HepG2 (cell line): Measurements from ENCODE around the gene GHR. TPM values are rescaled to one million over a fixed set of nuclear protein-coding genes. Genes with fewer than 3 reads are reported as not detected.

Experiments used
- ATAC-seq: fragments of 200-7000 bp; cut with Tn5 transposase; 3 replicates; pipeline ENCODE4 v1.9.1; 2020; ENCODE audit warnings: mild to moderate bottlenecking, moderate library complexity
- BruUV-seq: library from RNA; stranded (reverse); fragments of 400-500 nt; replicated peaks from 2 replicates; lab custom pipeline; 2021; lab: Mats Ljungman, UMichigan
- CTCF ChIA-PET: fragments of 300-600 bp; formaldehyde crosslinking; extraction: SDS; loops from one replicate; lab custom pipeline; 2021; ENCODE audit warnings: low total read pairs, inconsistent platforms, low intra/inter-chr PET ratio; lab: Yijun Ruan, JAX
- POLR2A ChIA-PET: fragments of 350-600 bp; sonication (Branson Sonifier 250); formaldehyde crosslinking; loops from one replicate; lab custom pipeline; 2020; ENCODE audit warnings: antibody characterized with exemption, inconsistent platforms; lab: Yijun Ruan, JAX
- DNase-seq: peaks from one replicate; pipeline ENCODE4 v3.0.0-alpha.2; 2015; ENCODE audit warnings: low spot score
- FAIRE-seq: peaks from 3 replicates; lab custom pipeline; 2011; peaks lifted over from hg19 to GRCh38; lab: Jason Lieb, UNC
- H2AFZ ChIP-seq: one replicate; pipeline ENCODE4 v1.6.1; 2011; ENCODE audit warnings: low read length, inconsistent platforms
- H3K27ac ChIP-seq: fragments of 300-600 bp; 3 replicates; pipeline ENCODE4 v1.8.0; 2011; ENCODE audit warnings: mixed run types, mild to moderate bottlenecking, mixed read lengths, low read length, inconsistent platforms; ENCODE audit not compliant: insufficient read depth; ENCODE audit errors: extremely low read length
- H3K27me3 ChIP-seq, 2 experiments: fragments of 200-600 bp in 1 of 2; 2 replicates in 1 of 2; 3 replicates in 1 of 2; pipeline versions ENCODE4 v1.6.0 to v1.8.0; 2011; ENCODE audit warnings: low read length in 2 of 2, mild to moderate bottlenecking in 2 of 2, moderate library complexity in 2 of 2, inconsistent platforms in 1 of 2; ENCODE audit not compliant: insufficient read depth in 2 of 2, control insufficient read depth in 1 of 2
- H3K36me3 ChIP-seq, 2 experiments: fragments of 200-600 bp in 1 of 2; replicated peaks in 1 of 2; 2 replicates in 1 of 2; 3 replicates in 1 of 2; pipeline versions ENCODE4 v1.5.1 to v1.8.0; 2011; ENCODE audit warnings: low read length in 2 of 2, inconsistent platforms in 1 of 2; ENCODE audit not compliant: insufficient read depth in 2 of 2, control insufficient read depth in 1 of 2
- H3K4me1 ChIP-seq: 2 replicates; pipeline ENCODE4 v1.5.1; 2012; ENCODE audit warnings: low read length, inconsistent platforms; ENCODE audit not compliant: insufficient read depth
- H3K4me2 ChIP-seq: 2 replicates; pipeline ENCODE4 v1.6.0; 2011; ENCODE audit warnings: low read depth, low read length, inconsistent platforms
- H3K4me3 ChIP-seq, 3 experiments: fragments of 200-600 bp in 1 of 3; sonication (generic), shearing (Covaris generic) in 1 of 3; replicated peaks in 1 of 3; 2 replicates each; pipeline ENCODE4 v1.5.1; 2011 to 2016; ENCODE audit warnings: low read length in 3 of 3, inconsistent platforms in 2 of 3, low read depth in 2 of 3, mild to moderate bottlenecking in 2 of 3, control low read depth in 1 of 3, mixed read lengths in 1 of 3; ENCODE audit not compliant: insufficient read depth in 1 of 3
- H3K79me2 ChIP-seq: one replicate; pipeline ENCODE4 v1.6.1; 2011; ENCODE audit warnings: low read length, inconsistent platforms; ENCODE audit not compliant: insufficient read depth
- H3K9ac ChIP-seq: 2 replicates; pipeline ENCODE4 v1.6.0; 2011; ENCODE audit warnings: mild to moderate bottlenecking, low read depth, low read length, inconsistent platforms; ENCODE audit not compliant: insufficient read depth
- H3K9me3 ChIP-seq: 2 replicates; pipeline ENCODE4 v1.5.1; 2012; ENCODE audit warnings: mild to moderate bottlenecking, low read length
- H4K20me1 ChIP-seq: 2 replicates; pipeline ENCODE4 v1.6.0; 2011; ENCODE audit warnings: inconsistent platforms, mild to moderate bottlenecking, low read length, moderate library complexity; ENCODE audit not compliant: insufficient read depth
- ETV6 ChIP-seq: sonication (generic); formaldehyde crosslinking; conservative IDR thresholded peaks from 2 replicates; pipeline ENCODE4 v1.4.0; 2020; ENCODE audit warnings: missing genetic modification reagents
- HOXA3 ChIP-seq: sonication (generic); formaldehyde crosslinking; IDR thresholded peaks from 2 replicates; pipeline ENCODE4 v1.5.0; 2020; ENCODE audit warnings: missing genetic modification reagents
- KDM5A ChIP-seq: fragments of 200-600 bp; sonication (generic); IDR thresholded peaks from 2 replicates; pipeline ENCODE4 v1.7.0; 2018; ENCODE audit warnings: antibody characterized with exemption, mild to moderate bottlenecking, low read length, borderline replicate concordance
- NKX3-1 ChIP-seq: sonication (generic); formaldehyde crosslinking; IDR thresholded peaks from 2 replicates; pipeline ENCODE4 v1.5.0; 2020; ENCODE audit warnings: missing genetic modification reagents
- NR0B2 ChIP-seq: sonication (generic); formaldehyde crosslinking; IDR thresholded peaks from 2 replicates; pipeline ENCODE4 v1.4.0; 2020; ENCODE audit warnings: mild to moderate bottlenecking, missing genetic modification reagents
- SNAI1 ChIP-seq: sonication (generic); formaldehyde crosslinking; IDR thresholded peaks from 2 replicates; pipeline ENCODE4 v1.5.0; 2020; ENCODE audit warnings: mild to moderate bottlenecking, missing genetic modification reagents, borderline replicate concordance
- TGIF2 ChIP-seq: IDR thresholded peaks from 2 replicates; pipeline ENCODE4 v1.6.1; 2016; ENCODE audit warnings: control low read depth, missing compliant biosample characterization
- ZFP62 ChIP-seq: sonication (generic); formaldehyde crosslinking; IDR thresholded peaks from 2 replicates; pipeline ENCODE4 v1.4.0; 2020; ENCODE audit warnings: missing genetic modification reagents
- ZNF121 ChIP-seq: sonication (generic); formaldehyde crosslinking; IDR thresholded peaks from 2 replicates; pipeline ENCODE4 v1.5.0; 2020; ENCODE audit warnings: mild to moderate bottlenecking, missing genetic modification reagents
- ZNF280D ChIP-seq: sonication (generic); formaldehyde crosslinking; IDR thresholded peaks from 2 replicates; pipeline ENCODE4 v1.5.1; 2020; ENCODE audit warnings: mild to moderate bottlenecking, missing genetic modification reagents
- ZNF598 ChIP-seq: sonication (generic); formaldehyde crosslinking; IDR thresholded peaks from 2 replicates; pipeline ENCODE4 v1.5.1; 2020; ENCODE audit warnings: mild to moderate bottlenecking, missing genetic modification reagents, borderline replicate concordance
- ZNF841 ChIP-seq: sonication (generic); formaldehyde crosslinking; IDR thresholded peaks from 2 replicates; pipeline ENCODE4 v1.8.1; 2023; ENCODE audit warnings: missing genetic modification reagents, borderline replicate concordance
- WGBS: methylation state at CpG from one replicate; pipeline ENCODE4 v1.1.6; 2017; ENCODE audit warnings: low lambda C conversion rate; 5-methylcytosine and 5-hydroxymethylcytosine counted together
- in situ Hi-C: cut with HindIII; loops from 2 replicates; pipeline ENCODE4 v1.10.0; 2017; ENCODE audit warnings: low pct_unique_long_range_greater_than_20kb; ENCODE audit not compliant: extremely low pct_ligation_motif_present
- intact Hi-C: fragments of 100-400 bp; cut with micrococcal nuclease; formaldehyde crosslinking; loops from one replicate; pipeline ENCODE4 v1.10.0; 2022; ENCODE audit not compliant: unreplicated experiment
- polyA plus RNA-seq, 8 experiments: library from polyadenylated mRNA; depleted of rRNA in 3 of 8; stranded (reverse) in 7 of 8; unstranded in 1 of 8; fragments of >200 nt; fragmentation: Illumina TruSeq in 4 of 8; extraction: Trizol in 4 of 8; gene quantifications; 2 replicates each; pipeline versions ENCODE4 v1.2.1 to v1.2.3, GENCODE V29; 2011 to 2016; ENCODE audit warnings: low read depth in 4 of 8, missing spikeins in 1 of 8, mixed read lengths in 1 of 8; ENCODE audit not compliant: insufficient read depth in 1 of 8
- total RNA-seq, 5 experiments: library from RNA; depleted of rRNA; stranded (reverse); fragments of >200 nt; fragmentation: Illumina TruSeq; extraction: Trizol; gene quantifications; 2 replicates each; pipeline ENCODE4 v1.2.3, GENCODE V29; 2016; ENCODE audit warnings: low read depth in 1 of 5

GHR gene
- total and polyA plus RNA-seq, 2 of the 13 experiments (the other 11 are each of a cell fraction or from before 2014, with no cell fraction given) = 0.07 TPM; not detected in 1

- TF ChIP-seq ZFP62 (CRISPR knock-in tag) (no peak), ZNF841 (CRISPR knock-in tag) (no peak), SNAI1 (CRISPR knock-in tag) (no peak), KDM5A (no peak), HOXA3 (no peak), ZNF598 (CRISPR knock-in tag) (no peak)
Measured at GRCh38 chr5:42423285-42424165, at the start of gene GHR (continued).

GRCh38 chr5:42374679-42375273 lies 48.5 kb upstream of the GHR start:
- no TSS peak for BruUV-seq
- in situ Hi-C loops (no loop called here), intact Hi-C loops (no loop called here)
- ATAC-seq = no peak
- Histone ChIP-seq H3K9me3 (no peaks in the 10 kb centered on the region), H3K79me2 (no peaks in the 10 kb centered on the region), H3K36me3 (no peaks in the 10 kb centered on the region), H3K4me1 (no peaks in the 10 kb centered on the region), H3K9ac (no peak overlapping the region), H3K4me2 (no peak overlapping the region), H3K27me3 (no peaks in the 10 kb centered on the region; a peak in 1 of 5 replicates), H4K20me1 (no peaks in the 10 kb centered on the region), H3K27ac (no peak overlapping the region), H2AFZ (no peak overlapping the region), H3K4me3 (no peak overlapping the region)
- CTCF ChIA-PET = no interaction called here
- POLR2A ChIA-PET = no interaction called here
- WGBS = 12% methylated on average over 5 of the region's 5 CpGs
- no peak for FAIRE-seq
- DNase-seq = no peak
- TF ChIP-seq ZNF280D (CRISPR knock-in tag) = no peak
- TF ChIP-seq ZNF121 (CRISPR knock-in tag) = no peak
- no peak for TF ChIP-seq NKX3-1 (CRISPR knock-in tag)
- TF ChIP-seq TGIF2 (CRISPR knock-in tag) = no peak
- TF ChIP-seq ETV6 (CRISPR knock-in tag) = no peak
- no peak for TF ChIP-seq NR0B2
